Subcutaneous abdominal adipose tissue (tissue), 5 donors: Measurements from ENCODE around the gene HELQ.
"Not testable (repeated sequence)": the region's sequence is repeated elsewhere in the genome, so short reads cannot be mapped to it uniquely, and the experiment has no call there.

Experiments
- H3K27ac ChIP-seq: one replicate; pipeline ENCODE4 v1.7.0; 2013; ENCODE audit warnings: low read depth, mild to moderate bottlenecking, inconsistent platforms, low read length, moderate library complexity
- H3K27me3 ChIP-seq, 5 donors: one replicate each; pipeline ENCODE4 v1.7.0; 2013; ENCODE audit warnings: low read length in 5 of 5, inconsistent platforms in 1 of 5; ENCODE audit not compliant: control insufficient read depth in 5 of 5, insufficient read depth in 4 of 5
- H3K36me3 ChIP-seq, 5 donors: one replicate each; pipeline ENCODE4 v1.7.0; 2013; ENCODE audit warnings: low read length in 5 of 5; ENCODE audit not compliant: control insufficient read depth in 5 of 5, insufficient read depth in 5 of 5
- H3K4me1 ChIP-seq, 5 donors: one replicate each; pipeline ENCODE4 v1.7.0; 2013; ENCODE audit warnings: low read length in 5 of 5, mild to moderate bottlenecking in 3 of 5, moderate library complexity in 1 of 5; ENCODE audit not compliant: control insufficient read depth in 5 of 5, insufficient read depth in 5 of 5
- H3K4me3 ChIP-seq, 5 donors: one replicate each; pipeline ENCODE4 v1.7.0; 2013; ENCODE audit warnings: low read length in 5 of 5, low read depth in 1 of 5
- H3K9ac ChIP-seq, 5 donors: one replicate each; pipeline ENCODE4 v1.7.0; 2013; ENCODE audit warnings: low read length in 5 of 5, mild to moderate bottlenecking in 4 of 5, moderate library complexity in 3 of 5
- H3K9me3 ChIP-seq, 5 donors: one replicate each; pipeline ENCODE4 v1.7.0; 2013; ENCODE audit warnings: low read length in 5 of 5; ENCODE audit not compliant: control insufficient read depth in 5 of 5
- donor health status: healthy.
- donor health status: healthy.
- donor health status: healthy.
- donor health status: healthy.
- donor health status: healthy.

The HELQ gene

DNA sequence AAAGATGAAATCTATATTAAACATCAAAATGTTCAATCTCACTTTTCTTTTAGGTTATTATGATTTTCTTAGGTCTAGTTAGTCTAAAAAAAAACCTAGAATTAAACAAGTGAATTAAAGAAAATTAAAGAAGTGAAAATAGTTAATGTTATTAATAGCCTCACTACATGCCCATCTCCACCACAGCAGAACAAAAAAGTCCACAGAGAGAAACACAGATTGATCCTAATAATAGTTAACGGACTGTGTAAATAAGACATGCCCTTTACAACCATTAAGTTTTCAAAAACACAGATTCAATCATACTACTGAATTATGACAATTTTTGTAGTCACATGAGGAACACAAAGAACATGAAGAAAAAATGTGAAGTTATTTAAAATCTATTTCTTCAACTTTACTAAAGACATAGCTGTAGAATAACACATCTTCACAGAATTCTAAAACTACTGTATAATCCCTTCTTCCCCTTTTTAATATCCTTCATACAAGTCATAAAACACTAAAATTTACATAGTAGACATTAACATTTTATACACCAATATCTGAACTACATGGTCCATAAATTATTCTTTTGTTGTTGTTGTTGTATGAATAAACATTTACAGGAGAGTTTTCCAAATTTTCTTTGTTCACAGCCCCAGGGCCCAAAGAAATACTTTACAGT, 15.3 kb downstream of the HELQ start:
- Histone ChIP-seq H3K4me1 (no peaks in the 10 kb centered on the region), H3K36me3 (peaks cover 22 to 64% (median 41%) of the 10 kb centered on the region in 5 donors), H3K9me3 (no peaks in the 10 kb centered on the region), H3K4me3 (no peak overlapping the region), H3K9ac (no peak overlapping the region), H3K27me3 (no peaks in the 10 kb centered on the region), H3K27ac (no peak overlapping the region)

DNA sequence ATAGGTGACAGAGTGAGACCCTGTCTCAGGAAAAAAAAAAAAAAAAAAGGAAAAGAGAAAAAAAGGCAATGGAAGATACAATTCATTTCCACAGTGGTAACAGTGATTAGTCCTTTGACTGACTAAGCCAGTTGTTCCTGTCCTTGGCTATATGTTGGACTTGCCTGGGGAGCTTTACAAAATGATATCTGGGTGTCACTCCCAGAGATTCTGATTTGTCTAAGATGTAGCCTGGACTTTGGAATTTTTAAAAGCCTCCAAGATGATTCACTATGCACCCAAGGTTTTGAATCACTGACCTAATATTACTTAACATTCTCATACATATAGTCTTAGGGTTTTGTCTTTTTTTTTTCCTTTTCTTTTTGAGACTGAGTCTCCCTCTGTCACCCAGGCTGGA, 16.9 kb downstream of the HELQ start:
- no peak overlapping the region for H3K27ac ChIP-seq
- H3K4me3 ChIP-seq: no peak overlapping the region
- H3K9ac ChIP-seq: no peak overlapping the region
- H3K36me3 ChIP-seq: peaks cover 18 to 61% (median 34%) of the 10 kb centered on the region in 5 donors
- no peaks in the 10 kb centered on the region for H3K4me1 ChIP-seq
- no peaks in the 10 kb centered on the region for H3K9me3 ChIP-seq
- no peaks in the 10 kb centered on the region for H3K27me3 ChIP-seq

DNA sequence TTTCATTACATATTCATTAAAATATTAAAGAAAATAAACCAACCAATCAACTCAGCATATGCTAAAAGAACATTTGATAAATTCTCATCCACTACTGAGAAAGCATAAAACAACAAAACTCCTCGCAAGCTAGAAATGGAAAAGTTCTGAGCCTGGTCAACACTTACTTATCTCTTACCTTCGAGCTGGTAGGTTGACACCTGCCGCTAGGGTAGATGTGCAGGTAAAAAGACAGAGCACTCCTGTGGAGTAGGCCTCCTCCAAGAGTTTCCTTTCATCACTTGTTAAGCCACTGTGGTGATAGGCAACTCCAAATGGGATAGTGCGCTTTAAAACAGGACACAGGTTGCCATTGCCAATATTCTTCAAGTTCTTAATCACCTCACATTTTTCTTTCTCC, 18.9 kb downstream of the HELQ start:
- Histone ChIP-seq H3K9me3 (no peaks in the 10 kb centered on the region), H3K9ac (no peak overlapping the region), H3K4me3 (no peak overlapping the region), H3K27me3 (no peaks in the 10 kb centered on the region), H3K4me1 (no peaks in the 10 kb centered on the region), H3K36me3 (peaks cover 15 to 49% (median 29%) of the 10 kb centered on the region in 5 donors), H3K27ac (no peak overlapping the region)

- H3K4me3 ChIP-seq: no peak overlapping the region
- H3K9me3 ChIP-seq: no peaks in the 10 kb centered on the region
- no peaks in the 10 kb centered on the region for H3K4me1 ChIP-seq
- peaks cover 6 to 36% (median 12%) of the 10 kb centered on the region in 5 donors for H3K36me3 ChIP-seq
- no peaks in the 10 kb centered on the region for H3K27me3 ChIP-seq
- H3K27ac ChIP-seq: no peak overlapping the region
- no peak overlapping the region for H3K9ac ChIP-seq
Measured at GRCh38 chr4:83431200-83431599, 24.4 kb downstream of the HELQ start.

GRCh38 chr4:83418211-83418610, 37.4 kb downstream of the HELQ start:
- Histone ChIP-seq H3K27ac (no peak overlapping the region), H3K4me3 (no peak overlapping the region), H3K9ac (no peak overlapping the region), H3K36me3 (peaks cover 38 to 68% (median 55%) of the 10 kb centered on the region in 5 donors), H3K27me3 (no peaks in the 10 kb centered on the region), H3K4me1 (no peaks in the 10 kb centered on the region), H3K9me3 (no peaks in the 10 kb centered on the region)

DNA sequence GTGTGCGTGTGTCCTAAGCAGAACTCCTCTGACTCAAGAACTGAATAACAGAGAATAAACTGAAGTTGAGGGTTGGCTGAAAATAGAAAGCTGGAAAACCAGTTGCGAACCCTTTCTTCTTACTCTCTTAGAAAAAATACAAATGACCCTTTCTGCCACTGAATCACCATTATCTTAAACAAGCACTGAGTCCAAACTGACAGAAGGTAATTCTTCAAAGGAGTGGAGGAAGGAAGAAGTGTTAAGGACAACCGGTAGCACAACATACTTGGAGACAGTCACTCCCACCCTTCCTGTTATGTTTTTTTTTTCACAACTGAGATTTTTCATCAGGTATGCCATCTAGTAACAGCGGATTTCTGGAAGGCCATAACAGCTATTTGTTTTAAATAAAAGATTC, 38.1 kb downstream of the HELQ start:
- peaks cover 40 to 69% (median 60%) of the 10 kb centered on the region in 5 donors for H3K36me3 ChIP-seq
- H3K27me3 ChIP-seq: no peaks in the 10 kb centered on the region
- H3K9ac ChIP-seq: no peak overlapping the region
- H3K27ac ChIP-seq: no peak overlapping the region
- no peaks in the 10 kb centered on the region for H3K4me1 ChIP-seq
- H3K4me3 ChIP-seq: no peak overlapping the region
- no peaks in the 10 kb centered on the region for H3K9me3 ChIP-seq

DNA sequence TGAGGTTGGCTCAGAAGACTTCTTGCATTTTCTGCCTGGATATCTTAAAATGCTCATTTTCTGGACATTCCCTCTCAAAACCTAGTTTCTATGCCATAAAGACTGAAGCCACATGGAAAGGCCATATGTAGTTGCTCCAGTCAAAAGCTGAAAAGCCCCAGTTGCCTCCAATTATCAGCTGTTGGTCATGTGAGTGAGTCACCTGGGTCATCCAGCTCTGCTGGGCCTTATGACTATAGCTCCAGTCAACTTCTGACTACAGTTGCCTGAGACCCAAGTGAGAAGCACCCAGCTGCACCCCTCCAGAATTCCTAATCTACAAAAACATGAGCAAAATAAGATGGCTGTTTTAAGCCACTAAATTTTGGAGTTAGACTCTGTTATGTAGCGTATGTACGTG, 41.9 kb downstream of the HELQ start:
- Histone ChIP-seq H3K4me3 (no peak overlapping the region), H3K27me3 (no peaks in the 10 kb centered on the region), H3K9me3 (no peaks in the 10 kb centered on the region), H3K9ac (no peak overlapping the region), H3K36me3 (peaks cover 32 to 66% (median 48%) of the 10 kb centered on the region in 5 donors), H3K4me1 (no peaks in the 10 kb centered on the region), H3K27ac (no peak overlapping the region)

DNA sequence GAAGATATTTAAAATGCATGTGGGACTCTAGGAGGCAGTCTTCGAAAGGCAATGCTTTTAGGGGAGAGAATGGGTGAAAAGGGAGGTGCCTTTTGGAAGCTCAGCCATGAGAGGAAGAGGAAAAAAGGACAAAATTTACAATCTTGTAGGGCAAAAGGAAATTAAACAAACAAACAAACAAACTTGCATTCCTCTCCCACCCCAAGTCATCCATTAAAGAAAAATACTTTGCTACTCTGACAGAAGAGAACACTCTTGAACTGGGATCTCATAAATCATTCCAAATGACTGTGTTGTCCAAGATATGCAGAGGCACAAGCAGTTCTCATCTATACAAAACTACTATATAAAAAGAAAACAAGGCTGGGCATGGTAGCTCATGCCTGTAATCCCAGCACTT, 46.7 kb downstream of the HELQ start:
- H3K27me3 ChIP-seq: no peaks in the 10 kb centered on the region
- H3K4me3 ChIP-seq: no peak overlapping the region
- H3K4me1 ChIP-seq: no peaks in the 10 kb centered on the region
- no peak overlapping the region for H3K27ac ChIP-seq
- no peak overlapping the region for H3K9ac ChIP-seq
- peaks cover 15 to 43% (median 25%) of the 10 kb centered on the region in 5 donors for H3K36me3 ChIP-seq
- no peaks in the 10 kb centered on the region for H3K9me3 ChIP-seq

DNA sequence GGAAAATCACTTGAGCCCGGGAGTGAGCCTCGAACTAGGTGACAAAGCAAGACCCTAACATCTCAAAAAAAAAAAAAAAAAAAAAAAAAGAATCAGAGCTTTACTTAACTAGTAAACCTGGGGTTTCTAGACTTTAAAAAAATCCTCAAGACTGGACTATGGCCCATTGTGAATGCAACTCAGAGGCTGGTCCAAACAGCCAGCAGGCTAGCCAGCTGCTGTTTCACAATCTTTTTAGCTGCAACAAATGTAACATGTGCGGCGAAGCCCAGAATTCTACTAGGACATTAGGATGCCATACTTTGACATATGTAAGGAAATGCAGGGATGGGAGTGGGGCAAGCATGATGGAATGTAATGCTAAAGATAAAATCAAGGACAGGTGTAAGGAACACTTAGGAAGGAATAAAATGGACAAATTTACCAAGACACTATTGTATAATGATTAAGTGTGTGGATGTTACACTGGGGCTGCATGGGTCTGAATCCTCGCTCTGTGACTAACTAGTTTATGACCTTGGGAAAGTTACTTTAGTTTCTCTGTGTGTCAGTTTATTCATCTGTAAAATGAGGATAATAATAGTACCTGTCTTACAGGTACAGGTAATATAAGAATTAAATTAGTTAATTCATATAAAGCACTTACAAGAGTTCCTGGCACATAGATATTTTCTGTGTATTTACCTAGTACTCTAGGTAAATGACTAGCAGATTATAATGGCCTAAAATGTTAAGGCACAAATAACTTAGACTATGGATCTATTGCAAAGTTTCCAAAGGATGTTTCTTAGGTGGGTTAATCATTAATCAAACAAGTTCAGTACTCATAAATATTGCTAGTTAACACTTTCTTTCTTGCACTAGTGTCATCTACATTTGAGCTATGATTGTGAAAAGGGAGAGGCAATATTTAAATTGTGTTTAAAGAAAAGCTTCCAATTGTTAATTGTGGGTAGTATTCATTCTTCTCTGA, 49.5 kb downstream of the HELQ start:
- H3K27ac ChIP-seq: no peak overlapping the region
- no peaks in the 10 kb centered on the region for H3K4me1 ChIP-seq
- H3K9ac ChIP-seq: no peak overlapping the region
- no peaks in the 10 kb centered on the region for H3K9me3 ChIP-seq
- peaks cover 8 to 27% (median 11%) of the 10 kb centered on the region in 5 donors for H3K36me3 ChIP-seq
- no peak overlapping the region for H3K4me3 ChIP-seq
- no peaks in the 10 kb centered on the region for H3K27me3 ChIP-seq

- not testable (repeated sequence) for H3K27me3 ChIP-seq, H3K27ac ChIP-seq, H3K36me3 ChIP-seq, H3K4me1 ChIP-seq, H3K9me3 ChIP-seq, H3K4me3 ChIP-seq, H3K9ac ChIP-seq
Measured at GRCh38 chr4:83398158-83398557, 57.5 kb downstream of the HELQ start.
